Activated T-cell treated with anti-CD3 and anti-CD28 coated beads, Interleukin-2, amount 50 U/mL, for 4 hours (primary cell): ENCODE results near the gene TMEM208. TPM values are rescaled to one million over a fixed set of nuclear protein-coding genes. Genes with fewer than 3 reads are reported as not detected.

Experiments used
- ATAC-seq, 2 donors: fragments of 200-7000 bp; cut with Tn5 transposase; one replicate each; pipeline ENCODE4 v1.10.0; 2021
- DNase-seq: peaks from one replicate; pipeline ENCODE4 v3.0.0-alpha.2; 2020
- H3K27me3 Mint-ChIP-seq: one replicate; pipeline ENCODE4 v1.8.0; 2021; ENCODE audit warnings: low read depth, mixed read lengths
- H3K36me3 Mint-ChIP-seq: one replicate; pipeline ENCODE4 v1.8.0; 2022; ENCODE audit warnings: mixed read lengths; ENCODE audit not compliant: insufficient read depth
- H3K4me1 Mint-ChIP-seq: one replicate; pipeline ENCODE4 v1.8.0; 2021; ENCODE audit warnings: low read depth, mixed read lengths
- H3K4me3 Mint-ChIP-seq: one replicate; pipeline ENCODE4 v1.8.0; 2021; ENCODE audit warnings: mild to moderate bottlenecking, moderate library complexity, mixed read lengths
- H3K9me3 Mint-ChIP-seq: one replicate; pipeline ENCODE4 v1.8.0; 2021; ENCODE audit warnings: mixed read lengths
- total RNA-seq, 3 donors: library from RNA; stranded (reverse); gene quantifications; one replicate each; pipeline ENCODE4 v1.2.1, GENCODE V29; 2021

TMEM208 gene
- total RNA-seq, 3 donors from 2014 or later, result 109 to 130 (median 124) TPM

GRCh38 chr16:67255553-67256221 is 28.8 kb downstream of the TMEM208 start:
- H3K27me3 Mint-ChIP-seq, result peaks cover 12% of the 10 kb centered on the region

DNA sequence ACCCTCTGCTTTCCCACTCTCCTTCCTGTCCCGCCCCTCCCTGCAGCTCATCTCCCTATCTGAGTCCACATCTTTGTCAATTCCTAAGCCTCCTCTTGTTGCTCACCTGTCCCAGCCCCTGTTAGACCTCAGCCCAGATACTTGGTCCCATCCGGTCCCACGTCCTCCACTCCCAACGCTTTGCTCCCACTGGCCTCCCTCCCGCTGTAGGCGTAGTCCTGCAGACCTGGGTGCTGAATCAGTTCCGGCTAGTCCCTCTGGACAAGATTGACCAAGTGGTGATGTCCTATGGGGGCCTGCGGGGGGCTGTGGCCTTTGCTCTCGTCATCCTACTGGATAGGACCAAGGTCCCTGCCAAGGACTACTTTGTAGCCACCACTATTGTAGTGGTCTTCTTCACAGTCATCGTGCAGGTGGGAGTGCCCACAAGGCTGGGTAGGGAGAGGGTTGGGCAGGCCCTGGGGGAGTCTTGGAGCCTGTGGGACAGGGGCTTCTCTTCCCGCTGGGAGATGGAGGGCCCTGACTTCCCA is 29.8 kb downstream of the TMEM208 start:
- no peak for ATAC-seq
- H3K4me3 Mint-ChIP-seq, result no peak overlapping the region
- no peaks in the 10 kb centered on the region for H3K9me3 Mint-ChIP-seq
- no peaks in the 10 kb centered on the region for H3K36me3 Mint-ChIP-seq
- peaks cover 12% of the 10 kb centered on the region for H3K27me3 Mint-ChIP-seq
- DNase-seq, result no peak
- no peaks in the 10 kb centered on the region for H3K4me1 Mint-ChIP-seq

More at GRCh38 chr16:67255553-67256221, 28.8 kb downstream of the TMEM208 start:
- no peak for DNase-seq
- no peaks in the 10 kb centered on the region for H3K9me3 Mint-ChIP-seq
- H3K36me3 Mint-ChIP-seq, result no peaks in the 10 kb centered on the region
- no peak for ATAC-seq
- H3K4me1 Mint-ChIP-seq, result no peaks in the 10 kb centered on the region
- H3K4me3 Mint-ChIP-seq, result no peak overlapping the region

- ATAC-seq, result no peak
- Mint-ChIP-seq H3K4me3 (no peak overlapping the region), H3K9me3 (no peaks in the 10 kb centered on the region), H3K27me3 (peaks cover 13% of the 10 kb centered on the region), H3K4me1 (no peaks in the 10 kb centered on the region), H3K36me3 (no peaks in the 10 kb centered on the region)
- DNase-seq, result no peak
Measured at GRCh38 chr16:67257486-67258160, 30.7 kb downstream of the TMEM208 start.

DNA sequence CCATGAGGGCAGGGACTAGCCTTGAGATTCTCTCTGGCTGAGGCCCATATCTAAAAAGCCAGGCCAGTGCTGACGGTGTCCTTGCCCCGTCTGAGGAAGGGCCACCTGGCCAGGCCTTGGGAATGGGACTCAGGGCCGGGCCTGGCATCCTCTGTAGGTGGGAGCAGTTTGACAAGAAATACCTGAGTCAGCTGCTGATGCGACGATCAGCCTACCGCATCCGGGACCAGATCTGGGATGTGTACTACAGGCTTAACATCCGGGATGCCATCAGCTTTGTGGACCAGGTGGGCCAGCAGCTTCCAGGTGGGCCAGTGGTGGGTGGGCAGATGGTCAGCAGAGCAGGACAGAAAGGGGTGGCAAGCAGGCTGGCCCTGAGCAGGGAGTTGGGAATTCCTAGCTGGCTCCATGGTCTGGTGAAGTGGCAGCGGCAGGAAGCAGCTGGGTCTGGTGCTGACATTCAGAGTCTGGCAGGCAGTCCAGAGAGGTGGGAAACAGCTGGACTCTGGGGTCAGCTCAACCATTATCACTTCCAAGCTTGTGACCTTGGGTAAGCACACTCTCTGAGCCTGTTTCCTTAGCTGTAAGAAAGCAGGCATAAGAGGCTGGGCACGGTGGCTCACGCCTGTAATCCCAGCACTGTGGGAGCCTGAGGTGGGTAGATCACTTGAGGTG is 31.4 kb downstream of the TMEM208 start:
- no peaks in the 10 kb centered on the region for H3K4me1 Mint-ChIP-seq
- no peaks in the 10 kb centered on the region for H3K9me3 Mint-ChIP-seq
- H3K27me3 Mint-ChIP-seq, result peaks cover 20% of the 10 kb centered on the region
- no peak overlapping the region for H3K4me3 Mint-ChIP-seq
- no peaks in the 10 kb centered on the region for H3K36me3 Mint-ChIP-seq
- no peak for DNase-seq
- no peak for ATAC-seq

- H3K36me3 Mint-ChIP-seq, result no peaks in the 10 kb centered on the region
- no peaks in the 10 kb centered on the region for H3K4me1 Mint-ChIP-seq
- DNase-seq (no peak), ATAC-seq (no peak)
- peaks cover 24% of the 10 kb centered on the region for H3K27me3 Mint-ChIP-seq
- H3K4me3 Mint-ChIP-seq, result no peak overlapping the region
- H3K9me3 Mint-ChIP-seq, result no peaks in the 10 kb centered on the region
Measured at GRCh38 chr16:67259705-67260104, 32.8 kb downstream of the TMEM208 start.

GRCh38 chr16:67260426-67261063 is 33.6 kb downstream of the TMEM208 start:
- Mint-ChIP-seq H3K4me3 (no peak overlapping the region), H3K4me1 (no peaks in the 10 kb centered on the region), H3K27me3 (peaks cover 24% of the 10 kb centered on the region), H3K9me3 (no peaks in the 10 kb centered on the region), H3K36me3 (no peaks in the 10 kb centered on the region)
- DNase-seq (no peak), ATAC-seq (no peak)

GRCh38 chr16:67263201-67263600 is 36.3 kb downstream of the TMEM208 start:
- DNase-seq (no peak), ATAC-seq (no peak)
- no peaks in the 10 kb centered on the region for H3K36me3 Mint-ChIP-seq
- H3K4me1 Mint-ChIP-seq, result no peaks in the 10 kb centered on the region
- peaks cover 15% of the 10 kb centered on the region for H3K27me3 Mint-ChIP-seq
- no peak overlapping the region for H3K4me3 Mint-ChIP-seq
- H3K9me3 Mint-ChIP-seq, result no peaks in the 10 kb centered on the region

DNA sequence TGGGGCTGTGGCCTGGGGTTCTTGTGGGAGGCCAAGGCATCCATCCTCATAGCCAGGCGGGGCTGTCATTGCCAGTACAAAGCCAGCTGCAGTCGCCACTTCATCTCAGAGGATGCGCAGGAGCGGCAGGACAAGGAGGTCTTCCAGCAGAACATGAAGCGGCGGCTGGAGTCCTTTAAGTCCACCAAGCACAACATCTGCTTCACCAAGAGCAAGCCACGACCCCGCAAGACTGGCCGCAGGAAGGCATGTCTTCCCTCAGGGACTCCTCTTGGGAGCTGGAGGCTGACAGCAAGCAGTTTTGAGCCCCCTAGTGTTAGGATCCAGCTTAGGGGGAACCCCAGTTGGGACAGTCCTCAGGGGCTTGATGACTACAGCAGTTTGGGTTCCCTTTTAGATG is 37.3 kb downstream of the TMEM208 start:
- no peaks in the 10 kb centered on the region for H3K36me3 Mint-ChIP-seq
- DNase-seq (no peak), ATAC-seq (no peak)
- H3K4me1 Mint-ChIP-seq, result no peaks in the 10 kb centered on the region
- no peak overlapping the region for H3K4me3 Mint-ChIP-seq
- peaks cover 15% of the 10 kb centered on the region for H3K27me3 Mint-ChIP-seq
- H3K9me3 Mint-ChIP-seq, result no peaks in the 10 kb centered on the region

DNA sequence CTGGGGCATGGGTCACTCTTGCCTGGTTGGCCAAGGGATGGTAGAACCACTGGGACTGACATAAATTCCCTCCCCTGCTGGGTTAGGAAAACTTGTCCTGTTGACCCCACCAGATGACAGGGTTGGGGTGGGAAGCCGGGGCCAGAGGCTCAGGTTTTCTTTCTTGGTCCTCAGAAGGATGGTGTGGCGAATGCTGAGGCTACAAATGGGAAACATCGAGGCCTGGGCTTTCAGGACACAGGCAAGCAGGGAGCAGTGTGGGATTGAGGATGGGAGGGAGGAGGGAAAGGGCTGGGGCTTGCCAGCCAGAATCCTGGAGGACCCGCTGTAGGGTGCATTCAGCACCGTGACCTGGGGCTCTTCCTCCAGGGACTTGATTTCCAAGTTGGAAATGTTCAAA is 37.9 kb downstream of the TMEM208 start:
- Mint-ChIP-seq H3K4me1 (no peaks in the 10 kb centered on the region), H3K4me3 (no peak overlapping the region), H3K9me3 (no peaks in the 10 kb centered on the region), H3K27me3 (peaks cover 15% of the 10 kb centered on the region), H3K36me3 (no peaks in the 10 kb centered on the region)
- ATAC-seq (no peak), DNase-seq (no peak)

GRCh38 chr16:67265834-67266233 is 38.9 kb downstream of the TMEM208 start:
- no peaks in the 10 kb centered on the region for H3K4me1 Mint-ChIP-seq
- no peak overlapping the region for H3K4me3 Mint-ChIP-seq
- no peaks in the 10 kb centered on the region for H3K9me3 Mint-ChIP-seq
- ATAC-seq (no peak), DNase-seq (no peak)
- H3K36me3 Mint-ChIP-seq, result no peaks in the 10 kb centered on the region
- peaks cover 12% of the 10 kb centered on the region for H3K27me3 Mint-ChIP-seq

- Mint-ChIP-seq H3K9me3 (no peaks in the 10 kb centered on the region), H3K4me3 (no peak overlapping the region), H3K4me1 (no peaks in the 10 kb centered on the region), H3K27me3 (peaks cover 6% of the 10 kb centered on the region), H3K36me3 (no peaks in the 10 kb centered on the region)
- no peak for ATAC-seq
- no peak for DNase-seq
Measured at GRCh38 chr16:67268136-67268579, 41.2 kb downstream of the TMEM208 start.

DNA sequence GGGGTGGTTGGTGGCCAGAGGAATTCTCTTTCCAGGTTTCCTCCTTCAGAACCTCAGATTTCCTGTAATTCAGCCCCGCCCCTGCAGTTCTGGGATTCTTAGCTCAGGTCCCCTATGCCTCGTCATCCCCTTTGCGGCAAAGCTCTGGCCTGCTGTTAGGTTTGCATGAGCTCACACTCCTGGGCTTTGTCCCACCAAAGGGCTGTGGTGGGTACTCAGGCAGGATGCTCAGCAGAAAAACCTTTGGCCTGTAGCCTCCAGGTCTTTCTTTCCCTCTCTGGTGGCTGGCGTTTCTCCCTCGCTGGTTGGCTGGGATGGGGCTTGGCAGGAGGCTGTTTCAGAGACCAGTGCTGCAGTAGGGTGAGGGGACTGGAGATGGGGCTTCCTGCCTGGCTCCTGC is 42.8 kb downstream of the TMEM208 start:
- no peaks in the 10 kb centered on the region for H3K4me1 Mint-ChIP-seq
- H3K27me3 Mint-ChIP-seq, result no peaks in the 10 kb centered on the region
- H3K4me3 Mint-ChIP-seq, result no peak overlapping the region
- peak in 1 of 2 donors; percentile 34 for ATAC-seq
- DNase-seq, result no peak
- H3K36me3 Mint-ChIP-seq, result no peaks in the 10 kb centered on the region
- no peaks in the 10 kb centered on the region for H3K9me3 Mint-ChIP-seq

DNA sequence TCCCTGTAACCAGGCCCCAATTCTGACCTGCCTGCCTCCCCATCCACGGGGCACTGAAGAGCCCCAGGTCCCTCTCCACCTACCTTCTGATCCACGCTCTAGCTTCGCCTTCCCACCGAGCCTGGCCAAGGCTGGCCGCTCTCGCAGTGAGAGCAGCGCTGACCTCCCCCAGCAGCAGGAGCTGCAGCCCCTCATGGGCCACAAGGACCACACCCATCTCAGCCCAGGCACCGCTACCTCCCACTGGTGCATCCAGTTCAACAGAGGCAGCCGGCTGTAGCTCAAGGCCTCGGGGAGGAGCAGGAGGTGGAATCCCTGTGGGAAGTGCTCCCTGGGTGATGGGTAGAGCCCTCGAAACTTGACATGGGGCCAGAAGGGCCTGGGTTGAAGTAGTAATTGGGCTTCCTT is 44.0 kb downstream of the TMEM208 start:
- DNase-seq (no peak), ATAC-seq (no peak)
- Mint-ChIP-seq H3K27me3 (no peaks in the 10 kb centered on the region), H3K9me3 (no peaks in the 10 kb centered on the region), H3K36me3 (peaks cover 3% of the 10 kb centered on the region), H3K4me3 (no peak overlapping the region), H3K4me1 (no peaks in the 10 kb centered on the region)

- peaks cover 5% of the 10 kb centered on the region for H3K36me3 Mint-ChIP-seq
- H3K4me3 Mint-ChIP-seq, result no peak overlapping the region
- no peaks in the 10 kb centered on the region for H3K27me3 Mint-ChIP-seq
- DNase-seq (no peak), ATAC-seq (peak in 1 of 2 donors; percentile 10)
- peaks cover 2% of the 10 kb centered on the region for H3K4me1 Mint-ChIP-seq
- no peaks in the 10 kb centered on the region for H3K9me3 Mint-ChIP-seq
Measured at GRCh38 chr16:67271446-67271845, 44.5 kb downstream of the TMEM208 start.
